T-helper 1 cell treated with Interleukin-12 subunit alpha and Interleukin-12 subunit beta and Interleukin-4 antibody, amounts not matched to agents 30 μg/mL and 1 μg/mL, for 36 hours (primary cell): ENCODE measurements around the gene ZSWIM4.

ENCODE experiments used
- H3K27ac Mint-ChIP-seq: one replicate; pipeline ENCODE4 v1.8.0; 2021; ENCODE audit warnings: mild to moderate bottlenecking, mixed read lengths
- H3K27me3 Mint-ChIP-seq: one replicate; pipeline ENCODE4 v1.8.0; 2021; ENCODE audit warnings: low read depth, mixed read lengths
- H3K36me3 Mint-ChIP-seq: one replicate; pipeline ENCODE4 v1.8.0; 2021; ENCODE audit warnings: low read depth, mixed read lengths
- H3K4me1 Mint-ChIP-seq: one replicate; pipeline ENCODE4 v1.8.0; 2021; ENCODE audit warnings: low read depth, mixed read lengths
- H3K4me3 Mint-ChIP-seq: one replicate; pipeline ENCODE4 v1.8.0; 2021; ENCODE audit warnings: mild to moderate bottlenecking, moderate library complexity, mixed read lengths
- H3K9me3 Mint-ChIP-seq: one replicate; pipeline ENCODE4 v1.8.0; 2021; ENCODE audit warnings: mixed read lengths

Gene ZSWIM4

DNA sequence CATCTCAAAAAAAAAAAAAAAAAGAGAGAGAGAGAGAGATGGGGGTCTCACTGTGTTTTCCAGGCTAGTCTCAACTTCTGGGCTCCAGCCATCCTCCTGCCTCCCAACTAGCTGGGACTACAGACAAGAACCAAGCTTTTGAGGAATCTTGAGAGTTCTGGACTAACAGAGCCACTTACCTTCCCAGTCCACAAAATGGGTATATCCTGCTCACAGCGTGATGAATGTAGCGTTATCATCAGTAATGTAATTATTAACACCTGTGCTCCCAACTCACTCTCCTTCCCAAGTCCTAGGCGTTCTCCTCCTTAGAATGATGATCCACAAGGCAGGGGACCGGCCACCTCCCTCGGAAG is 77.1 kb downstream of the ZSWIM4 start:
- no peaks in the 10 kb centered on the region for H3K36me3 Mint-ChIP-seq
- H3K9me3 Mint-ChIP-seq: no peaks in the 10 kb centered on the region
- H3K27me3 Mint-ChIP-seq: peaks cover 18% of the 10 kb centered on the region
- peak overlapping the region; percentile 34 for H3K4me3 Mint-ChIP-seq
- H3K4me1 Mint-ChIP-seq: no peaks in the 10 kb centered on the region
- H3K27ac Mint-ChIP-seq: no peak overlapping the region

GRCh38 chr19:13872695-13873389 is 77.6 kb downstream of the ZSWIM4 start:
- no peaks in the 10 kb centered on the region for H3K4me1 Mint-ChIP-seq
- H3K27me3 Mint-ChIP-seq: peaks cover 13% of the 10 kb centered on the region
- H3K27ac Mint-ChIP-seq: no peak overlapping the region
- H3K4me3 Mint-ChIP-seq: peak overlapping the region; percentile 63
- H3K9me3 Mint-ChIP-seq: no peaks in the 10 kb centered on the region
- no peaks in the 10 kb centered on the region for H3K36me3 Mint-ChIP-seq

DNA sequence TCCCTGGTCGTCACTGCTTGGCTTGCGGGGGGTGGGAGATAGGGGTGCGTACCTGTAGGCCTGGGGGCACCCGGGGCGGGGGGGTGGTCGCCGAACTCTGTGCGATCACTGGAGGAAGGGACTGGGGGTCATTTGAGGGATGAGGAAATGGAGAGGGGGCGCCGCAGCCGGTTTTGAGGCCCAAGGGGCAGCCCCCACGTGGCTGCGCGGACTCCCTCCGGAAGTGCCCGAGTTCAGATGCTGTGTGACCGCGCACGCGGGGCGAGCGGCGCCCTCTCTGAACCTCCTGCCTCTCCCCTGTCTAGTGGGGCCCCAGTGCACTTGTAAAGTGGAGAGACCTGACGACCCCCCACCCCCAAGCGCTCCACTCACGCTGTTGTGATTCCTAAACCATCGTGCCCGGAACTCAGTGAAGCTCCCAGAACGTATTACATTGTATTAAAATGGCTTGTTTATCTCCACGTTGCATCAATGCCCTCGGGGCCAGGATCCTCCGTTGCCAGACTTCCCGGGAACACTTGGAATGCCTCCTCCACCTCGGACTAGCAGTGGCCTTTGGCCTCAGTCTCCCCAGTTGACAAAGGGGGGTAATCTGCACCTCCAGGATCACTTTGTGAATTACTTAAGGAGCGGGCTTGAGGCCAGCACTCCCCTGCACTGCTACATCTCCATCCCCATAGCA is 78.7 kb downstream of the ZSWIM4 start:
- Mint-ChIP-seq H3K4me3 (no peak overlapping the region), H3K36me3 (no peaks in the 10 kb centered on the region), H3K4me1 (no peaks in the 10 kb centered on the region), H3K27ac (no peak overlapping the region), H3K9me3 (no peaks in the 10 kb centered on the region), H3K27me3 (peaks cover 8% of the 10 kb centered on the region)

- Mint-ChIP-seq H3K36me3 (no peaks in the 10 kb centered on the region), H3K27ac (no peak overlapping the region), H3K9me3 (no peaks in the 10 kb centered on the region), H3K4me1 (peaks cover 9% of the 10 kb centered on the region), H3K27me3 (peaks cover 8% of the 10 kb centered on the region), H3K4me3 (no peak overlapping the region)
These were observed 80.6 kb downstream of the ZSWIM4 start for GRCh38 chr19:13875824-13876223.

DNA sequence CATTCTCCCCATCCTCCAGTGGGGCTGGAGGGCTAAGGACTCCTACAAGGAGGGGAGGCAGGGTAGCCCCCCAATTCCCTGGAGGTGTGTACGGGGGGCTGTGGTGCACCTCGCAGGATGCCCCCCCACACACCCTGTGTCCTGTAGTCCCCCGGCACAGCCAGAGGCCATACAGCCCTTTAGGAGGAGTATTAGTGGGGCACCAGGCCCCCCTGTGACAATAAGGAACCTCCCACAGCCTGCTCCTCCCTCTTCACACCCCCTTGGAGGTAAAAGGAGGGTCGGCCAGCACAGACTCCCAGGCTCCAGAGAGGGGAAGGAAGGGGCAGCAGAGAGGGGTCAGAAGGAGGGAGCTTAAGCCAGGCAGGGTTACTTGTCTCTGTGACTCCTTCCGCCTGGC is 81.6 kb downstream of the ZSWIM4 start, which contains the start of gene NANOS3:
Gene NANOS3, plus strand, starts transcription at position 301 of the 400 bp plus-strand sequence. CDS start 115 bp downstream, outside the sequence.
- H3K27me3 Mint-ChIP-seq: peaks cover 4% of the 10 kb centered on the region
- H3K4me3 Mint-ChIP-seq: no peak within 1 kb of the TSS
- H3K27ac Mint-ChIP-seq: no peak within 1 kb of the TSS
- no peaks in the 10 kb centered on the region for H3K9me3 Mint-ChIP-seq
- no peaks in the 10 kb centered on the region for H3K36me3 Mint-ChIP-seq
- peaks cover 17% of the 10 kb centered on the region for H3K4me1 Mint-ChIP-seq

DNA sequence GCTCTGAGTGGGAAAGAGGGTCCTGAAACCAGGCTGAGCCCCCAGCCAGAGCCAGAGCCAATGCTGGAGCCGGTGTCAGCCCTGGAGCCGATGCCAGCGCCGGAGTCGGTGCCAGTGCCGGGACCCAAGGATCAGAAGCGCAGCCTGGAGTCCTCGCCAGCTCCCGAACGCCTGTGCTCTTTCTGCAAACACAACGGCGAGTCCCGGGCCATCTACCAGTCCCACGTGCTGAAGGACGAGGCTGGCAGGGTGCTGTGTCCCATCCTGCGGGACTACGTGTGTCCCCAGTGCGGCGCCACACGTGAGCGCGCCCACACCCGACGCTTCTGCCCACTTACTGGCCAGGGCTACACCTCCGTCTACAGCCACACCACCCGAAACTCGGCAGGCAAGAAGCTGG is 82.1 kb downstream of the ZSWIM4 start:
- Mint-ChIP-seq H3K4me3 (no peak overlapping the region), H3K36me3 (no peaks in the 10 kb centered on the region), H3K4me1 (peaks cover 22% of the 10 kb centered on the region), H3K27ac (no peak overlapping the region), H3K27me3 (peaks cover 4% of the 10 kb centered on the region), H3K9me3 (no peaks in the 10 kb centered on the region)

DNA sequence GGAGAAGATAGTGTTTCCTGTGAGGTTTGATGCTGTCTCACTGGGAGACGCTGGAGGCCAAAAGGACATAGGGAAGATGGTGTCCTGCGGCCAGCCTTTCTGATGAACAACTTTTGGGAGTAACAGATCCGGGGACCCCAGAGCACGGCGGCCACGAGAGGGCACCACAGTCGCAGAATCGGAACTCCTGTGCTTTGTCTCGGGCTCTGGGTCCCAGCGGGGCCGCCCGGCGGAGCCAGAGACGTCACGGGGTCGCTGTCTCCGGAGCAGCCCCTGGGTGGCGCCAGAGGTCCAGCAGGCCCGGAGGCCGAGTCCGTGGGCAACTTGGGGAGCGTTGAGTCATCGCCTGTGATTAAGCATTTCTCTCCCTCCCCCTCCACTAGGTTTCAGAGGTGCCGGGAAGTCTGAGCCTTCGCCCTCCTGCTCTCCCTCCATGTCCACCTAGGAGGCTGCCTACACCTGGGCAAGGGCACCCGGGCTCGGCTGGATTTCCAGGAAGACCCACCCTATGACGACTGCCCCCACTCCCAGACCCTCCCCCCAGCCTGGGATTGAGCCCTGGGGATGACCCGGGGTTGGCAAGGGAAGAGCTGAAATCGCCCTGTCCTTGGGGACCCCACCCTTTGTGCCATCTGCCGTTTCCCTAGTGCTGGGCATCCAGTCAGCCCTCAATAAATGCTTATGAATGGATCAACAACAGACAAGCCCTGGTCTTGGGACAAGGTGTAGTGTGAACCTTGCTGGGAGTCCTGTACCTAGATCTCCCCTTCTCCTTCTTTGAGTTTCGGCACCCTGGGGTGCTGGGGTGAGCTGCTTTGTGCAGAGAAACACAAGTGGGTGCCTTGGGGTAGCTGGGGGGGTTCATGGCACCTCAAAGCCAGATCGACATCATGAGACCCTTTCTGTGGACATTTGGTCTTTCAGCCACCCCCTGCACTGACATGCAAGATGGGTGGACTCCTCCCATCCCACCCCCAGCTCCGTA is 85.1 kb downstream of the ZSWIM4 start:
- Mint-ChIP-seq H3K27ac (peak overlapping the region; percentile 92), H3K9me3 (no peaks in the 10 kb centered on the region), H3K36me3 (no peaks in the 10 kb centered on the region), H3K4me1 (peaks cover 27% of the 10 kb centered on the region), H3K4me3 (peak overlapping the region; percentile 53), H3K27me3 (peaks cover 3% of the 10 kb centered on the region)

- Mint-ChIP-seq H3K27me3 (no peaks in the 10 kb centered on the region), H3K9me3 (no peaks in the 10 kb centered on the region)
These were observed 86.0 kb downstream of the ZSWIM4 start for GRCh38 chr19:13881251-13881691.

More at GRCh38 chr19:13881251-13881691, 86.0 kb downstream of the ZSWIM4 start:
- H3K4me3 Mint-ChIP-seq: peak overlapping the region; percentile 53
- H3K36me3 Mint-ChIP-seq: no peaks in the 10 kb centered on the region
- peaks cover 27% of the 10 kb centered on the region for H3K4me1 Mint-ChIP-seq
- H3K27ac Mint-ChIP-seq: peak overlapping the region; percentile 92
